HG03095 (cell line): Measurements from ENCODE around the gene ZNF8.
"Not testable (repeated sequence)": the region's sequence is repeated elsewhere in the genome, so short reads cannot be mapped to it uniquely, and the experiment has no call there.

Source experiments
- ATAC-seq: cut with Tn5 transposase; IDR thresholded peaks from one replicate; pipeline ENCODE4 v1.9.1; 2021; ENCODE audit warnings: moderate library complexity; ENCODE audit not compliant: unreplicated experiment

Gene ZNF8

DNA sequence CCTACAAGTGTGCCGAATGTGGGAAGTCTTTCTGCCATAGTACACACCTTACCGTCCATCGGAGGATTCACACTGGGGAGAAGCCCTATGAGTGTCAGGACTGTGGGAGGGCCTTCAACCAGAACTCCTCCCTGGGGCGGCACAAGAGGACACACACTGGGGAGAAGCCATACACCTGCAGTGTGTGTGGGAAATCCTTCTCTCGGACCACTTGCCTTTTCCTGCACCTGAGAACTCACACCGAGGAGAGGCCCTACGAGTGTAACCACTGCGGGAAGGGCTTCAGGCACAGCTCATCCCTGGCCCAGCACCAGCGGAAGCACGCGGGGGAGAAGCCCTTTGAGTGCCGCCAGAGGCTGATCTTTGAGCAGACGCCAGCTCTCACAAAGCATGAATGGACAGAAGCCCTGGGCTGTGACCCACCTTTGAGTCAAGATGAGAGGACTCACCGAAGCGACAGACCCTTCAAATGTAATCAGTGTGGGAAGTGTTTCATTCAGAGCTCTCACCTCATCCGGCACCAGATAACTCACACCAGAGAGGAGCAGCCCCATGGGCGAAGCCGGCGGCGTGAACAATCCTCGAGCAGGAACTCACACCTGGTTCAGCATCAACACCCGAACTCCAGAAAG is 16.1 kb downstream of the ZNF8 start:
- ATAC-seq: no peak

DNA sequence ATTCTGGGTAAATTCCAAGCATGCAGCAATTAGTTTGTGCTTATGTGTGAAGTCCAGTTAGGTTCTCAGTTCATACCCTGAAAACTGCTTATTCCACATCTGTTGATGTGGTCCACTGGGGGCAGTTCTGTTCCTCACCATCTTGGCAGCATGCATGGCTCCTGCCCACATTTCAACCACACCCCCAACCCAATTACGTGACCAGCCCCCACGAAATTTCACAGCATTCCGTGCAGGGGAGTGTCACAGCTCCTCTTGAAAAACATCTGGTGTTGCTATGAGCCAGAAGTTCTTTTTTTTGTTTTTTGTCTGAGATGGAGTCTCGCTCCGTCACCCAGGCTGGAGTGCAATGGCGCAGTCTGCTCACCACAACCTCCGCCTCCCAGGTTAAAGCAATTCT is 17.3 kb downstream of the ZNF8 start:
- ATAC-seq: no peak

DNA sequence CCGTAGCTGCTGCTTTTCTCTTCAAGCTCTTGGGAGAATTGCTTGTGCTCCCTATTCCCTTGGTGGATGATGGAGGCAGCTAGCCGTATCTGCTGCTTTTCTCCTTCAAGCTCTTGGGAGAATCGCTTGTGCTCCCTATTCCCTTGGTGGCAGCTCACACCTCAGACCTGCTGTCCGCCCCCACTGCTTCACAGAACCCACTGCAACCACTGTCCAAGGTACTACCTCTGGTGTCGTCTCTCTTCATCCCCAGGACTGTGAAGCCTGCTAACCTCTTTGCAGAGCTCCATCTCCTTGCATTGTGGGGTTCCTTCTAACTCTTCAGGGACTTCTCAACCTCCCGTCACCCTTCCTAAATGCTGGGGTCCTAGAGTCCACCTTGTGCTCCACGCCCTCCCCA is 21.9 kb downstream of the ZNF8 start:
- no peak for ATAC-seq

DNA sequence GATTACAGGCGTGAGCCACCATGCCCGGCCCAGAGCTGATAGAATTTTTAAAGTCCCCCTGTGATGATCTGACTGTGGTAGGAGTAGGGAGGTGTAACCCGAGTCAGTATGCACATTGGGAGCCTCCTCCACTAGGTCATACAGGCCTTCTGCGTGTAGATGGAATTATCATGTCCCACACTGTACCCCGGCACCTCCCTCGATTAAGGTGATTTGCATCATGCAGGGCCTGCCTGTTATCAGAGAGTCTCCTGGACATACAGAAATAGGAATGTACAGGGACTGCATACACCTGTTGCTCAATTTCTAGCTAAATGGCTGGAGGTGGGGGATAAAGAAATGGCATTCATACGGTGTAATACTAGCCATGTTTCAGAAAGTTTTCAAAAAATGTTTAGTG is 25.5 kb downstream of the ZNF8 start:
- no peak for ATAC-seq

DNA sequence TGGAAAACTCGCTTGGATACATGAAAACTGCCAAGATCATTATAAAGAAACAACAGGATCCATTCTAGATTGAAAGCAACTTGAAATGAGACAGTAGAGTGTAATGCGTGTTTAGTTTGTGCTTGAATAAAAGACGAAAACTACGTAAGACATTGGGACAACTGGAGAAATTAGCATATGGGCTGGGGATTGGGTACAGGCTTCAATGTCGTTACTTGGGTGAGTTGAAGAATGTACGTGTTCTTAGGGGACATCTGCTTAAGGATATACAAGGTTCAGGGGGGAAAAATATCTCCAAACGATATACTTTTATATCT is 26.0 kb downstream of the ZNF8 start:
- ATAC-seq: no peak

DNA sequence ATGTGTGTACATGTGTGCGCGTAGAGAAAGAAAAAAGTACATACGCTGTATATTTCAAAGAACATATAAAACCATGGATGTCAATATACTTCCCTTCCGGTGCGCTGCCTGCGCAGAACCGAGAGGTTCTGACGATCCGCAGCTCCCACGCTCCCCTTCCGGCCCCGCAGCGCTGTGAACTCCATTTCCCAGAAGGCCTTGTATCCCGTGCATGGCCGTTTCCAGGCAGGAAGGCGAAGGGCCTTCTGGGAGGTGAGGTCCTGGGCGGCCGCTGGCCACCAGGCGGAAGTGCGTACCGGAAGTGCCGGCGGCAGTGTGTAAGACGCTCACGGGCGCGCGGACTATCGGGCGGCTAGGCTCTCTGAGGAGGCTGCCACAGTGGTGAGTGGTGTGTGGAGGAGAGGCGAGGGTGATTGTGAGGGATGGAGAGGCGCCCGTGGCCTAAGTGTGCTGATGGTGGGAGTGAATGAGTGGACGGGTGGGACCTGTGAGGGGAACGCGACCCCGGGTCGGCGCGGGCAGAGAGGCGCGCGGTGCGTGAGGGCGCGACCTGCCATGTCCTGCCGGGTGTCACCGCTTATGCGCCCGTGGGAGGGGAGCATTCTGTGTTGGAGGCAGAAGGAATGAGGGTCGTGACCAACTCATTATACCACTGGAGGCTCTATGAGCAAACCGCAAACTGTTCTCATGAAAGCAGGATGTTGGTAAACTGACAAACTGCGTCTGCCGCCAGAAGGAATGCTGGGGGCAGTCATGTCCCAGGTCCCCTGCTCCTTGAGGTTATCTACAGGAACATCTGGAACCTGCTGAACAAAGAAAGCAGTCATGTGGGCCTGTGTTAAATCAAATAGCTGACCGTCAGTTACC is 26.5 kb downstream of the ZNF8 start, which contains the start of gene ERVK3-1:
Gene ERVK3-1 (plus strand): TSS at position 313 of the 867 bp plus-strand sequence. CDS start 6,792 bp downstream, outside the sequence.
- peak; percentile 95 for ATAC-seq

DNA sequence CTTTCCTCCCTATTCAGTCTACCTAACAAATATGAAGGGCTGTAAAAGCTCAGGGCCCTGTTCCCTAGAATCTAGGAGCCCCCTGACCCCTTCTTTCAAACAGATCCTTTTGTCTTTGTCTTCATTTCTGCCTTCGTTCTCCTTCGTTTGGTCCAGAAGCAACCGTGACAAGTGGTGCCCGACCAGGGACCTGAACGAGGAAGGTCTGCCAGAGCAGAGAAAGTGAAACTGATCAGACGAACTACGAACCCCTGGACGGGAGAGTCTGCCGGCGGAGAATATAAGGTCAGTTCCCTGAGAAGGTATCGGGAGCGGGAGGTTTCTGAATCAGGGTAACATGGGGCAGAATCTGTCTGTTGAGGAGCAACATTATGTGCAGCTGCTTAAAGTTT is 27.2 kb downstream of the ZNF8 start:
- ATAC-seq: no peak

DNA sequence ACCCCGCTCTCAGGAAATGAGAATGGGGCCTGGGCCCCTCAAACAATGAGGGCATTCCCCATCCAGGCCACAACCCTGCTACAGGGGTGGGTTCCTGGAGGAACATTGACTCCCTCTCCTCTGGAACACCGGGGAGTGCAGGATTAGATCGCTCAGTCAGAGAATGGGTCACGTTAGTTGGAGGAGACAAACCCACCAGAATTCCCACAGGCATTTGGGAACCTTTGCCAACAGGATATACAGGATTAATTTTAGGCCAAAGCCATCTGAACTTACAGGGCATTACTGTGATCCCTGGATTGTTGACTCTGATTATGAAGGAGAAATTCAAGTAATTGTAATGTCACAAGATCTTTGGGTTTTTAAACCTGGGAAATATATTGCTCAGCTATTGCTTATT is 29.0 kb downstream of the ZNF8 start:
- no peak for ATAC-seq

DNA sequence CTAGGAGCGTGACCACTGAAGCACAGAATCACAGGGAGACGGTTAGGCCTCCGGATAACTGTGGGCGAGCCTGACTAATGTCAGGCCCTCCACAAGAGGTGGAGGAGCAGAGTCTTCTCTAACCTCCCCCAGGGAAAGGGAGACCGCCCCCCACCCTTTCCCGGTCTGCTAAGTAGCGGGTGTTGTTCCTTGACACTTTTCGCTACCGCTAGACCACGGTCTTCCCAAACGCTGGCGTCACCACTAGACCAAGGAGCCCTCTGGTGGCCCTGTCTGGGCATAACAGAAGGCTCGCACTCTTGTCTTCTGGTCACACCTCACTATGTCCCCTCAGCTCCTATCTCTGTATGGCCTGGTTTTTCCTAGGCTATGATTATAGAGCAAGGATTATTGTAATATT is 31.9 kb downstream of the ZNF8 start:
- not testable (repeated sequence) for ATAC-seq

DNA sequence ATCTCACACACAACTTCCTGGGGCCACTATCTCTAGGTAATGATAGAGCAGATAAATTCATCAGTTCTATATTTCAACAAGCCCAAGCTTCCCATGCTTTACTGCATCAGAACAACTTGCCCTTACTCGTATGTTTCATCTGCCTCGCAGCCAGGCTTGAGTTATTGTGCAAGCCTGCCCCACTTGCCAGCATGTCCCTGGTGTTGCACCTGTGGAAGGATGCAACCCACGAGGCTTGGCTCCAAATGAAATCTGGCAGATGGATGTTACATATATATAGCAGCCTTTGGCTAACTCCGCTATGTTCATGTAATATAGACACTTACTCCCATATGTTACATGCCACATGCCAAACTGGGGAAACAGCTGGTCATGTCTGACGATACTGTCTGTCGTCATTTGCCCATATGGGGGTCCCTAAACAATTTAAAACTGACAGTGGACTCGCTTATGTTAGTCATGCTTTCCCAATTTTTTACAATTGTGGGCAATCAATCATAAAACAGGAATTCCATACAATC is 32.6 kb downstream of the ZNF8 start:
- ATAC-seq: no peak

DNA sequence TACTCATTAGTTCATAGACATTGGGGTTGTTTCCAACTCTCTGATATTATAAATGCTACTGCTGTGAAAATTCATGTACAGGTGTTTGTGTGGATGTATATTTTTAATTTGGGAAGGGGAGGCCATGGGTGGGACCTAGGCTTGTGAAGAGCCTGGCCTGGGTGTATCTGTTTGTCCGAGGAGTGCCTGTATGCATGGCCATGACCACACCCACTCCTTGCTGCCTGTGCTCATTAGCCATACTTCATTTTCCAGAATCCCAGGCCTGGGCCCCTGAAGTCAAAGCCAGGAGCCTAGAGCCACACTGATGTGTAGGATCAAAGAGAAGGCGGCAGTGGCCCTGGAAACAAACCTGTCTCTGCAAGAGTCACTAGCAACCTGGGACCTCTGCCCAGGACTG is 36.8 kb downstream of the ZNF8 start:
- no peak for ATAC-seq

DNA sequence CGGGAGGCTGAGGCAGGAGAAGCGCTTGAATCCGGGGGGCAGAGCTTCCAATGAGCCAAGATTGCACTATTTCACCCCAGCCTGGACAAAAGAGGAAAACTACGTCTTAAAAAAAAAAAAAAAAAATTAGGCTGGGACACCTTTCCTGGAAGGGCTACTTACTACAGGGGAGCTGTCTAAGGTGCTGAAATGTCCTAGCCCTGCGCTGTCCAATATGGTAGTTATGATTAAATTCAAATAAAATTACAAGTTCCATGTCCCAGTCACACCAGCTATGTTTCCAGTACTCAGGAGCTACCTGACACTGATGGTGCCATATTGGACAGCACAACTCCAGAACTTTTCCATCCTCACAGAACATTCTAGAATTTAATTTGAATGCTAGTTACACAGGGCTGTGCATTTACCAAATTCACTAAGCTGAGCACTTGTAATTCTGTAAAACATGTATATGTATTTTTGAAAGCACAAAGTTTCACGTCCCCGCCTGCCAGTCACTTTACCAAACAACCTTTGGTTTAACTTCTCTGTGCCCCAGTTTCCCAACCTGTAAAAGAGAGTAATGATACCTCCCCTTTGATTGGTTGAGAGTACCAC is 38.8 kb downstream of the ZNF8 start:
- ATAC-seq: no peak

DNA sequence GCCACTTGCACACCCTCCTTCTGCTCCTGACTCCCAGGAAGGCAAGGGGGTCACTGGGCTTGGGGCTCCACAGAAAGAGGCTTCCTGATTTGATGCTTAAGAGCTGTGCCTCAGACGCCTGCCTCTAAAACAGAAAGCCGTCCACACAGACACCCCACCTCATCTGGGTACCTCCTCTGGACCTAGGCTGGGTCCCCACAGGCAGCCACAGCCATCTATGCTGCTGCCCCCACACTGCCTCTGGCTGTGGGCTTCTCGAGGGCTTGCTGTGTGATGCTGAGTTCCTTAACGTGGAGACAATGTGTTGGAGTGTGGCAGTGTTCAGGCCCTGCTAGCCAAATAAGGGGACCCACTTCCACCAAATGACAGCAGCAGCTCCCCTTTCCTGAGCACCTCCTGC is 39.5 kb downstream of the ZNF8 start:
- no peak for ATAC-seq

DNA sequence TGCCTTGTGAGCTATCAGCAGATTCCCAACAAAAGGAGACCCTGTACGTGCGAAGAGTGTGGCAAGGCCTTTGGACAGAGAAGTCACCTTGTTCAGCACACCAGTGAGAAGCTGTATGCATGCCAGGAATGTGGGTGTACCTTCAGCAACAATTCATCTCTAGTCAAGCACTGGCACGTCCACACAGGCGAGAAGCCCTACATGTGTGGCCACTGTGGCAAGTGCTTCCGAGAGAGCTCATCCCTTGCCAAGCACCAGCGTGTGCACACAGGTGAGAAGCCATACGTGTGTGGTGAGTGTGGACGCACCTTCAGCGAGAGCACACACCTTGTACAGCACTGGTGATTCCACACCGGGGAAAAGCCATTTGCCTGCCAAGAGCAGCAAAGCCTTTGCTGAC is 40.5 kb downstream of the ZNF8 start:
- ATAC-seq: no peak

DNA sequence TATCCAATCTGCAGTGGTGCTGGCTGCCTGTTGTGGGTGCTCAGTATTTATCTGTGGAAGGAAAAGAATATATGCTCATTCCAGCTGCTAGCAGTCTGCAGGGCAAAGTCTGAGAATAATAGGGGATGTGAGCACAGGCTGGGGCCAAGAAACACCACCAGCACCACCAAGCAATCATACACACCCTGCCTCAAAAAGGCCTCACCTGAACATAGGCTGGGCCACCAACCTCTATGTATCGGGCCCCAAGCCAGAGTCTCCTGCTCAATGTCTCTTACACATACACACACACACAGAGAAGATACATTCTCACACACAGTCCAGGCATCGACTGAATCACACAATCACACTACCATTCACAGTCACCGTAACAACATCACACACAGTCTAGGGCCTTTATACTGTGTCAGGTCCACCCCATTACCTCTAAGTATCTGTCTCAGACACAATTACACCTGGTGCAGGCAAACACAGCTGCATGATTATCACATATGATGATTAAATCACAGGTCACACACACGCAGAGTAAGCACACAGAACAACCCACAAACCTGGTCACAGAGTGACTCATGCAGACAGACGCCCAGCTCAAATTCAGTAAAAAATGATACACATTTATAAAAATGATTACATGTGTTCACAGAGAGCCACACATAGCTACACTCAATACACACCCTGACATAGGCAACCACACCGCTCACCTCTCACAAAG is 46.7 kb downstream of the ZNF8 start:
- ATAC-seq: no peak

DNA sequence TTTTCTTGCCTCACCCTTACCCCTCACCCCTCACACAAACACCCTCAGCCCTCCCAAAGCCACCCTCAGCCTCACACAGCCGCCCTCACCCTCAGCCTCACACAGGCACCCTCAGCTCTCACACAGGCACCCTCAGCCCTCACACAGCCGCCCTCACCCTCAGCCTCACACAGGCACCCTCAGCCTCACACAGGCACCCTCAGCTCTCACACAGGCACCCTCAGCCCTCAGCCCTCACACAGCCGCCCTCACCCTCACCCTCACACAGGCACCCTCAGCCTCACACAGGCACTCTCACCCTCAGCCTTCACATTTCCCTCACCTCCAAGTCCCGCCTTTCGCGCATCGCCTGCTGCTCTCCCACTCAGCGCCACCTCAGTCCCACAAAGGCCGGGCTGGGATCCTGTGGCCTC is 47.8 kb downstream of the ZNF8 start:
- no peak for ATAC-seq

DNA sequence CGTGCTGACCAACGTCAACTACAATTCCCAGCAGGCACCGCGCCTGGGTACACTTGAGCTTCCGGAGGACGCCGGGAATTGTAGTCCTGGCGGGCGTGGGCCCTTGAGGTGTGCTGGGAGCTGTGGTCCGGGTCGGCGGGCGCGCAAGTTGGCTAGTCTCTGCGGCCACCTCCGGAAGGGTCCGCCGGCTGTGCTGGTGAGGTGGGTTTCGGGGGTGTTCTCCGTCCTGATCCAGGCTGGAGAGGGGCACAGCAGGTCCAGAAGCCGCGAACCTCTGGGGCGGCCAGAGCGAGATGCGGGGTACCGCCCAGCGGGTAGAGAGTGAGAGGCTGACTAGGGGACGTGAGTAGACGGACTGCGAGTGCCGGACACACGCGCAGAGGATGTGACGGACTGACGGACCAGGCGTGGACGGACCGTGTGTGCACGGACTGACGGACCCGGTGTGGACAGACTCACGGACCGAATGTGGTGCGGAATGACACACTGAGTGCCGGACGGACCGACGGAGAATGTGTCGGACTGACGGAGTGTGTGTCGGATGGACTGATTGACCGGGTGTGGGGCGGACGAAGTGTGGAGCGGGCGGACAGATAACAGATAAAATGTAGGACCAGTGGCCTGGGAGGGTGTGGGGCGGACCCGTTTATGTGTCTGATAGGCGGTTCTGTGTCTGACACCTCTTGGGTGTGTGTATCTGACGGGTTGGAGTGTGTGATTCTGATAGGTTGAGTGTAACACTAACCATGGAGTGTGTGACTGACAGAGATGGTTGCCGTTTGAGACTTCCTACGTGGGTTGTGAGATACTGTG is 48.4 kb downstream of the ZNF8 start, which contains the start of gene ZSCAN22:
Gene ZSCAN22 (plus strand): TSS at position 81 of the 813 bp plus-strand sequence. CDS start 7,809 bp downstream, outside the sequence.
- peak; percentile 73 for ATAC-seq

DNA sequence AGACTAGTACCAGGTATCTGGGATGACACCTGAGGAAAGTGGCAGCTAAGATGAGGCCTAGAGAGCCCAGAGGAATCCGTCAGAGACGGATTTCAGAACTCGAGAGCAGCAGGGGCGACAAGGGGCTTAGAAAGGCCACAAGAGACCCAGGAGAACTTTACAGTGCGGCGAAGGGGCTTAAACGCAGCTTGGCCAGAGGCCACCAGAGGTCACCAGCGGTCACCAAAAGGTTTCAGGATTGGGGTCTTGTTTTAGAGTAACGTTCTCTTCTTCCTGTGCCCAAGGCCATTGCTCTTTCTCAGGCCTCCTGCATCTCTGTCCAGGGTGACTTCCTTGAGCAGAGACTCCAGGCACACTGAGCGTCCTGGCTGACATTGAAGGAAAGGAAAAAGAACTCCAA is 50.2 kb downstream of the ZNF8 start:
- ATAC-seq: no peak

DNA sequence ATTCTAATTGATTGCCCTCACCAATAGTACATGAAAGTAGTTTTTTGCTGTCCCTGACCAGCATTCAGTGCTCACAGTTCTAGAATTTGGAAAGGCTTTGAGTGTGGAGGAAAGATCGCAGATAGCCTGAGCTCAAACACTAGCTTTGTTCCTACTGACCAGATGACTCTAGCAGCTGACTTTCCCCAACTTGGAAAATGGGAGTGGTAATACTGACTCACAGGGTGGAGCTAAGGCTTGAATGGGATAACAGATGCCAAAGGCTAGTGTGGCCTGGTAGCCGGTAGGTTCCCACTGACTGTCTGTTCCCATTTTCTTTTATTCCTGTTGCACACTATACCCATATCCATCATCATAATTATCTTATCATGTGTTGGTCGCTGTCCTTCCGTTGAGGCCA is 51.7 kb downstream of the ZNF8 start:
- ATAC-seq: no peak

DNA sequence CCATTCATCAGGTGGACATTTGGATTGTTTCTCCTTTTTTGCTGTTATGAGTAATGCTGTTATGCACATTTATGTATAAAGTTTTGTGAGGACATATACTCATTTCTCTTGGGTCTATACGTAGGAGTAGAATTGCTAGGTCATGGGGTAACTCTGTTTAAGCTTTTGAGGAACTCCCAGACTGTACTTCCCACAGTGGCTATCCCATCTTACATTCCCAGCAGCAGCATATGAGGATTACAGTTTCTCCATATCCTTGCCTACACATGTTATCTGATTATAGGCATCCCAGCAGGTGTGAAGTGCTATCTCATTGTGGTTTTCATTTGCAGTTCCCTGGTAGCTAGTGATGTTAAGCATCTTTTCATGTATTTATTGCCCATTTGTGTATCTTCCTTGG is 53.9 kb downstream of the ZNF8 start:
- no peak for ATAC-seq
